PC-3 (cell line): ENCODE data around the gene GLO1. TPM values are rescaled to one million over a fixed set of nuclear protein-coding genes. Genes with fewer than 3 reads are reported as not detected.

Experiments
- ATAC-seq: fragments of 200-7000 bp; cut with Tn5 transposase; 2 replicates; pipeline ENCODE4 v1.9.1; 2020; ENCODE audit warnings: mild to moderate bottlenecking, moderate library complexity
- BruUV-seq: library from RNA; stranded (reverse); fragments of 400-500 nt; replicated peaks from 2 replicates; lab custom pipeline; 2021; lab: Mats Ljungman, UMichigan
- CTCF ChIA-PET: fragments of 300-600 bp; sonication (Branson Sonifier 250); formaldehyde crosslinking; loops from one replicate; lab custom pipeline; 2022; ENCODE audit warnings: antibody characterized with exemption; lab: Charles Lee
- POLR2A ChIA-PET: fragments of 300-600 bp; sonication (Branson Sonifier 250); formaldehyde crosslinking; loops from one replicate; lab custom pipeline; 2022; ENCODE audit warnings: antibody characterized with exemption; ENCODE audit not compliant: unreplicated experiment; lab: Charles Lee
- DNase-seq: peaks from one replicate; pipeline ENCODE4 v3.0.0-alpha.2; 2015
- H2AFZ ChIP-seq: fragments of 300-600 bp; sonication (generic); 2 replicates; pipeline ENCODE4 v1.6.0; 2016; ENCODE audit warnings: antibody characterized with exemption, low read length
- H3F3A ChIP-seq: fragments of 300-600 bp; sonication (generic); one replicate; pipeline ENCODE4 v1.6.0; 2017; ENCODE audit warnings: antibody characterized with exemption, low read length, control low read depth, mild to moderate bottlenecking; ENCODE audit not compliant: unreplicated experiment
- H3K27ac ChIP-seq: fragments of 300-600 bp; sonication (generic); 2 replicates; pipeline ENCODE4 v1.5.1; 2016; ENCODE audit warnings: mild to moderate bottlenecking, low read length
- H3K27me3 ChIP-seq: fragments of 300-600 bp; sonication (generic); 2 replicates; pipeline ENCODE4 v1.6.1; 2016; ENCODE audit warnings: low read length, mixed read lengths
- H3K36me3 ChIP-seq: fragments of 300-600 bp; sonication (generic); 2 replicates; pipeline ENCODE4 v1.6.1; 2016; ENCODE audit warnings: low read depth, mixed run types, low read length, mixed read lengths
- H3K4me1 ChIP-seq: fragments of 300-600 bp; sonication (generic); 2 replicates; pipeline ENCODE4 v1.5.1; 2016; ENCODE audit warnings: low read length; ENCODE audit not compliant: insufficient read depth
- H3K4me2 ChIP-seq: fragments of 300-600 bp; sonication (generic); 2 replicates; pipeline ENCODE4 v1.6.0; 2016; ENCODE audit warnings: low read length
- H3K4me3 ChIP-seq: fragments of 300-600 bp; sonication (generic); 2 replicates; pipeline ENCODE4 v1.5.1; 2016; ENCODE audit warnings: mild to moderate bottlenecking, low read length, mixed read lengths
- H3K79me2 ChIP-seq: fragments of 300-600 bp; sonication (generic); 2 replicates; pipeline ENCODE4 v1.6.1; 2017; ENCODE audit warnings: low read length, mixed read lengths
- H3K9ac ChIP-seq: fragments of 300-600 bp; sonication (generic); 2 replicates; pipeline ENCODE4 v1.6.0; 2016; ENCODE audit warnings: mild to moderate bottlenecking, low read length
- H3K9me2 ChIP-seq: fragments of 300-600 bp; sonication (generic); replicated peaks from 2 replicates; pipeline ENCODE4 v1.6.1; 2016; ENCODE audit warnings: mixed run types, low read length, mixed read lengths
- H3K9me3 ChIP-seq: fragments of 300-600 bp; sonication (generic); 2 replicates; pipeline ENCODE4 v1.6.1; 2016; ENCODE audit warnings: low read length, mixed read lengths
- H4K20me1 ChIP-seq: fragments of 300-600 bp; sonication (generic); 2 replicates; pipeline ENCODE4 v1.6.1; 2016; ENCODE audit warnings: low read length, mixed read lengths
- EZH2 ChIP-seq: fragments of 300-600 bp; sonication (generic); IDR thresholded peaks from one replicate; pipeline ENCODE4 v1.6.1; 2017; ENCODE audit warnings: antibody characterized with exemption, mild to moderate bottlenecking, low read length; ENCODE audit not compliant: unreplicated experiment
- EZH2phosphoT487 ChIP-seq: fragments of 300-600 bp; sonication (generic); IDR thresholded peaks from 2 replicates; pipeline ENCODE4 v1.6.1; 2018; ENCODE audit warnings: mild to moderate bottlenecking, antibody characterized with exemption, low read length, borderline replicate concordance
- intact Hi-C: fragments of 100-400 bp; cut with micrococcal nuclease; formaldehyde crosslinking; loops from 2 replicates; pipeline ENCODE4 v1.9.0; 2023
- total RNA-seq: library from RNA; depleted of rRNA; stranded (reverse); fragments of >200 nt; gene quantifications from 2 replicates; pipeline ENCODE4 v1.2.3, GENCODE V29; 2014
- TF ChIP-seq, protein P1 (sequence below): fragments of 300-600 bp; sonication (generic); conservative IDR thresholded peaks from 2 replicates; pipeline ENCODE4 v1.5.1; 2017; ENCODE audit warnings: antibody characterized with exemption, low read depth, mild to moderate bottlenecking, low read length

GLO1 gene
- total RNA-seq, 1 experiment from 2014 or later, result 233 TPM

DNA sequence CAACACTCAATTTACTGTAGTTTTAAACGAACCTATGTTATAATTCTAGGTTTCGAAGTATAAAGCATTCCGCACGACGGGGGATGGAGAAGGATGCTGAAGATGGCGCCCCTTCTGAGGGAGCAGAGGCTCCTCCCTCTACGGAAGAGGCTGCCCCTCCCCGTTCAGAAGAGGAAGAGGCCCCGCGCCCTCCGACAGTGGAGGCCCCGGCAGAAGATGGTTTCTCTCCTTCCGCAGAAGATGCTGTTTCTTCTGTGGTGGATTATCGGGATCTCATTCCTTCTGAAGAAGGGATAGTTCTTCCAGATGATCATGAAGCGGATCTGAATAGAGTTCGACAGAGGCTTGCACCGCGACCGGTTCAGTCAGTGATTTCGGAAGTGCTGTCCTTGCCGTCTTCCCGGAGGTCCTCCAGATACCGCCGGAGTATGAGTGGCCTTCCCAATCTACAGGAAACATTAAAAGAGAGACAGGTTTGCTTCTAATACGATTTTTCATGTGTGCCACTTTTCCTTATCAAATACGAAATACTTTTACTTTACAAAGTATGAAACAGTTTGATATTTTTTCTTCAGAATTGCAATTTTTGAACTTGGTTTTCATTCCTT, 19.9 kb upstream of the GLO1 start:
- H3K79me2 ChIP-seq, result no peaks in the 10 kb centered on the region
- no peak overlapping the region for H3K9ac ChIP-seq
- DNase-seq, result no peak
- peaks cover 16% of the 10 kb centered on the region for H3K4me1 ChIP-seq
- intact Hi-C loops, result loop anchor here (10.0 kb wide), 1 partner anchor 212 kb away; no protein-coding TSS in a partner anchor
- no peak overlapping the region for H3K27ac ChIP-seq
- no peaks in the 10 kb centered on the region for H3K36me3 ChIP-seq
- TF ChIP-seq EZH2phosphoT487, result no peak
- TF ChIP-seq, protein P1, sequence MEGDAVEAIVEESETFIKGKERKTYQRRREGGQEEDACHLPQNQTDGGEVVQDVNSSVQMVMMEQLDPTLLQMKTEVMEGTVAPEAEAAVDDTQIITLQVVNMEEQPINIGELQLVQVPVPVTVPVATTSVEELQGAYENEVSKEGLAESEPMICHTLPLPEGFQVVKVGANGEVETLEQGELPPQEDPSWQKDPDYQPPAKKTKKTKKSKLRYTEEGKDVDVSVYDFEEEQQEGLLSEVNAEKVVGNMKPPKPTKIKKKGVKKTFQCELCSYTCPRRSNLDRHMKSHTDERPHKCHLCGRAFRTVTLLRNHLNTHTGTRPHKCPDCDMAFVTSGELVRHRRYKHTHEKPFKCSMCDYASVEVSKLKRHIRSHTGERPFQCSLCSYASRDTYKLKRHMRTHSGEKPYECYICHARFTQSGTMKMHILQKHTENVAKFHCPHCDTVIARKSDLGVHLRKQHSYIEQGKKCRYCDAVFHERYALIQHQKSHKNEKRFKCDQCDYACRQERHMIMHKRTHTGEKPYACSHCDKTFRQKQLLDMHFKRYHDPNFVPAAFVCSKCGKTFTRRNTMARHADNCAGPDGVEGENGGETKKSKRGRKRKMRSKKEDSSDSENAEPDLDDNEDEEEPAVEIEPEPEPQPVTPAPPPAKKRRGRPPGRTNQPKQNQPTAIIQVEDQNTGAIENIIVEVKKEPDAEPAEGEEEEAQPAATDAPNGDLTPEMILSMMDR, result no peak
- TF ChIP-seq EZH2, result no peak
- ChIA-PET POLR2A (no interaction called here), CTCF (no interaction called here)
- no peak for ATAC-seq
- no peak overlapping the region for H2AFZ ChIP-seq
- H3K27me3 ChIP-seq, result no peaks in the 10 kb centered on the region
- no peaks in the 10 kb centered on the region for H3K9me2 ChIP-seq
- BruUV-seq, result no TSS peak
- no peaks in the 10 kb centered on the region for H3F3A ChIP-seq
- no peaks in the 10 kb centered on the region for H4K20me1 ChIP-seq
- no peak overlapping the region for H3K4me3 ChIP-seq
- H3K9me3 ChIP-seq, result no peaks in the 10 kb centered on the region
- H3K4me2 ChIP-seq, result no peak overlapping the region

DNA sequence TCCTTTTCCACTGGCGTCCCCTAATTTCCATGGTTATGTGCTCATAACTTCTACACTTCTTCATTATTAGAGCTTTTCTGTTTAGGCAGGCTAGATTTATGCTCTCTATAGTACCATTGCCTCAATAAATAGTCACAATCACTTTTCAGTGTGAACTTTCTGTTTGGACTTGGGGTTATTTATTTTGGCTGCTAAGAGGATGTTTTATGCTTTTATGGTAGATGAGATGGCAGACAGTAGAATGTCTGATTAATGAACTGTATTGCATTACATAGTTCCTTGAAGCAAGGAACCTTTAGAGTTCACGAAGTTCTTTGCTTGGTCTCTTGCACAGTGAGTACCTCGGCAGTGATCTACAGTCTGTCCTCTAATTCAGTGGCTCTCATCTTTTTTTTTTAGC, 19.1 kb upstream of the GLO1 start:
- Histone ChIP-seq H3K9me2 (no peaks in the 10 kb centered on the region), H3K4me3 (no peak overlapping the region), H3K27me3 (no peaks in the 10 kb centered on the region), H4K20me1 (no peaks in the 10 kb centered on the region), H2AFZ (no peak overlapping the region), H3K9ac (no peak overlapping the region), H3K4me2 (no peak overlapping the region), H3K9me3 (no peaks in the 10 kb centered on the region), H3K4me1 (peaks cover 16% of the 10 kb centered on the region), H3F3A (no peaks in the 10 kb centered on the region), H3K27ac (no peak overlapping the region), H3K79me2 (no peaks in the 10 kb centered on the region), H3K36me3 (no peaks in the 10 kb centered on the region)
- POLR2A ChIA-PET, result no interaction called here
- TF ChIP-seq EZH2phosphoT487 (no peak), EZH2 (no peak)
- TF ChIP-seq, protein P1, result no peak
- CTCF ChIA-PET, result interaction anchor here (0.6 kb wide), 1 partner anchor 219 kb away, joined by 3 read pairs; no protein-coding TSS in a partner anchor
- no TSS peak for BruUV-seq
- intact Hi-C loops, result loop anchor here (10.0 kb wide), 1 partner anchor 213 kb away; no protein-coding TSS in a partner anchor
- no peak for DNase-seq
- peak; percentile 31 for ATAC-seq

DNA sequence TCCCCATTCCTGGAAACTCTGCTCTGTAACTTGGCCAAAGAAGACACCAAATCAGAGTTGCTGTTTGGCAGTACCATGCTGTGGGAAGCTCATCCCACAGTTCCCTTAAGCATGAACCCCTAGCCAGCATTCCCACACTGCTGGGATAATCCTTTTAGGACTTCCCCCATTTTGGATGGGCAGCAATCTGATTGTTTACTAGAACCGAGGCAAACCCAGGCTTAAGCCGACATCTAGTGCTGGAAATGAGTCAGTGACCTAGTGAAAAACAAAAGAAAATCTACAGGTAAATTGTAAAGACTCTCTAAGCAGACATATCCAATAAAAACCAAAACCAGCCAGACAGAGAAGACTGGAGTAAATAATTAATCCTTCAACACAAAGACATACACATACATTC, 17.4 kb upstream of the GLO1 start:
- Histone ChIP-seq H3K79me2 (no peaks in the 10 kb centered on the region), H3K9ac (no peak overlapping the region), H3K4me2 (0 out of 2 replicates have a peak overlapping the region, but pooled peaks have one; percentile 6), H3K9me2 (no peaks in the 10 kb centered on the region), H3K9me3 (no peaks in the 10 kb centered on the region), H3K36me3 (no peaks in the 10 kb centered on the region), H3K4me3 (no peak overlapping the region), H3K27me3 (no peaks in the 10 kb centered on the region), H4K20me1 (no peaks in the 10 kb centered on the region), H2AFZ (peak overlapping the region; percentile 47; the same call in 1 of the 2 replicates), H3F3A (no peaks in the 10 kb centered on the region), H3K4me1 (peaks cover 9% of the 10 kb centered on the region; the same call in 1 of the 2 replicates), H3K27ac (no peak overlapping the region)
- BruUV-seq, result no TSS peak
- peak; percentile 60 for DNase-seq
- ATAC-seq, result peak; percentile 54
- ChIA-PET CTCF (interaction anchor here (0.5 to 0.6 kb wide), 2 partner anchors 50 to 471 kb away, joined by 5 read pairs; no protein-coding TSS in a partner anchor), POLR2A (no interaction called here)
- TF ChIP-seq EZH2 (no peak), EZH2phosphoT487 (no peak)
- TF ChIP-seq, protein P1, result peak; percentile 62
- intact Hi-C loops, result loop anchor here (10.0 kb wide), 1 partner anchor 215 kb away; no protein-coding TSS in a partner anchor
